Muscle of leg (tissue), 11 donors: Measurements from ENCODE around the gene SIT1. TPM values are rescaled to one million over a fixed set of nuclear protein-coding genes. Genes with fewer than 3 reads are reported as not detected.

ENCODE experiments used
- DNase-seq: peaks from one replicate; pipeline ENCODE4 v3.0.0; 2013
- H3K27ac ChIP-seq: one replicate; pipeline ENCODE4 v1.5.1; 2013; ENCODE audit warnings: mild to moderate bottlenecking, low read length, control low read depth
- H3K27me3 ChIP-seq: one replicate; pipeline ENCODE4 v1.6.1; 2013; ENCODE audit warnings: low read length; ENCODE audit not compliant: control insufficient read depth, insufficient read depth
- H3K36me3 ChIP-seq: one replicate; pipeline ENCODE4 v1.6.1; 2013; ENCODE audit warnings: low read length; ENCODE audit not compliant: control insufficient read depth, insufficient read depth
- H3K4me1 ChIP-seq: one replicate; pipeline ENCODE4 v1.6.1; 2013; ENCODE audit warnings: low read length; ENCODE audit not compliant: control insufficient read depth, insufficient read depth
- H3K4me3 ChIP-seq: one replicate; pipeline ENCODE4 v1.5.1; 2013; ENCODE audit warnings: low read length, control low read depth
- H3K9me3 ChIP-seq: replicated peaks from 2 replicates; pipeline ENCODE4 v1.6.1; 2013; ENCODE audit warnings: low read depth, low read length; ENCODE audit not compliant: control insufficient read depth
- WGBS: methylation state at CpG from one replicate; pipeline ENCODE4 v1.1.5; 2013; ENCODE audit warnings: missing lambda C conversion rate; ENCODE audit not compliant: insufficient coverage; 5-methylcytosine and 5-hydroxymethylcytosine counted together
- polyA plus RNA-seq, 8 donors: library from polyadenylated mRNA; unstranded; fragments of 120-200 nt; gene quantifications; one replicate each; pipeline versions ENCODE4 v1.2.1 to v1.2.3, GENCODE V29; 2013; ENCODE audit warnings: inconsistent platforms in 1 of 8, low replicate concordance in 1 of 8; ENCODE audit not compliant: insufficient read length in 8 of 8, insufficient read depth in 1 of 8
- total RNA-seq: library from RNA; stranded (reverse); fragments of 120-200 nt; gene quantifications from one replicate; pipeline ENCODE4 v1.2.4, GENCODE V29; 2013

Gene SIT1
- total and polyA plus RNA-seq, 9 donors, result 0.09 to 1.7 (median 0.24) TPM; not detected in 3

GRCh38 chr9:35660966-35661415, 10.3 kb upstream of the SIT1 start:
- Histone ChIP-seq H3K36me3 (peaks cover 33% of the 10 kb centered on the region), H3K27me3 (no peaks in the 10 kb centered on the region), H3K4me1 (peaks cover 57% of the 10 kb centered on the region), H3K4me3 (no peak overlapping the region), H3K9me3 (no peaks in the 10 kb centered on the region), H3K27ac (peak overlapping the region; percentile 64)
- DNase-seq, result no peak
- 58% methylated on average over 7 of the region's 9 CpGs for WGBS

GRCh38 chr9:35659340-35659739, 8.6 kb upstream of the SIT1 start:
- Histone ChIP-seq H3K27ac (peak overlapping the region; percentile 100), H3K9me3 (no peaks in the 10 kb centered on the region), H3K27me3 (no peaks in the 10 kb centered on the region), H3K4me1 (peaks cover 50% of the 10 kb centered on the region), H3K36me3 (peaks cover 33% of the 10 kb centered on the region), H3K4me3 (peak overlapping the region; percentile 93)
- DNase-seq, result no peak
- 65% methylated on average over 3 of the region's 3 CpGs for WGBS

GRCh38 chr9:35658968-35659220, 8.2 kb upstream of the SIT1 start:
- Histone ChIP-seq H3K4me1 (peaks cover 48% of the 10 kb centered on the region), H3K4me3 (peak overlapping the region; percentile 93), H3K36me3 (peaks cover 33% of the 10 kb centered on the region), H3K27ac (peak overlapping the region; percentile 100), H3K9me3 (no peaks in the 10 kb centered on the region), H3K27me3 (no peaks in the 10 kb centered on the region)
- 0% methylated on average over 2 of the region's 2 CpGs for WGBS
- DNase-seq, result peak; percentile 67

GRCh38 chr9:35658137-35658967, 7.6 kb upstream of the SIT1 start, which contains the start of gene CCDC107:
TSS of gene CCDC107 (plus strand) at chr9:35658292. CDS start at chr9:35658380, 88 bp downstream.
- H3K27me3 ChIP-seq, result no peaks in the 10 kb centered on the region
- H3K36me3 ChIP-seq, result peaks cover 33% of the 10 kb centered on the region
- H3K4me1 ChIP-seq, result peaks cover 45% of the 10 kb centered on the region
- WGBS, result under 1% methylated on average over 49 of the region's 67 CpGs
- peak within 1 kb of the TSS; percentile 100 for H3K27ac ChIP-seq
- no peaks in the 10 kb centered on the region for H3K9me3 ChIP-seq
- H3K4me3 ChIP-seq, result peak within 1 kb of the TSS; percentile 93
- peak; percentile 94 for DNase-seq

- peaks cover 44% of the 10 kb centered on the region for H3K4me1 ChIP-seq
- under 1% methylated on average over 33 of the region's 42 CpGs for WGBS
These were observed 6.9 kb upstream of the SIT1 start, which contains the start of gene RMRP for GRCh38 chr9:35657546-35658136. TSS of gene RMRP (minus strand) at chr9:35658019.

GRCh38 chr9:35656831-35657545, 6.3 kb upstream of the SIT1 start:
- Histone ChIP-seq H3K27ac (peak overlapping the region; percentile 100), H3K4me1 (peaks cover 39% of the 10 kb centered on the region), H3K36me3 (peaks cover 20% of the 10 kb centered on the region), H3K4me3 (peak overlapping the region; percentile 58), H3K27me3 (no peaks in the 10 kb centered on the region), H3K9me3 (no peaks in the 10 kb centered on the region)
- 33% methylated on average over 18 of the region's 25 CpGs for WGBS
- peak; percentile 71 for DNase-seq

More at GRCh38 chr9:35657546-35658136, 6.9 kb upstream of the SIT1 start, which contains the start of gene RMRP:
- H3K9me3 ChIP-seq, result no peaks in the 10 kb centered on the region
- H3K27me3 ChIP-seq, result no peaks in the 10 kb centered on the region
- peak; percentile 100 for DNase-seq
- peaks cover 27% of the 10 kb centered on the region for H3K36me3 ChIP-seq
- H3K27ac ChIP-seq, result peak within 1 kb of the TSS; percentile 100
- peak within 1 kb of the TSS; percentile 93 for H3K4me3 ChIP-seq

GRCh38 chr9:35656348-35656747, 5.6 kb upstream of the SIT1 start:
- no peak for DNase-seq
- peaks cover 32% of the 10 kb centered on the region for H3K4me1 ChIP-seq
- no peak overlapping the region for H3K27ac ChIP-seq
- no peak overlapping the region for H3K4me3 ChIP-seq
- no peaks in the 10 kb centered on the region for H3K9me3 ChIP-seq
- 70% methylated on average over 11 of the region's 17 CpGs for WGBS
- no peaks in the 10 kb centered on the region for H3K27me3 ChIP-seq
- peaks cover 14% of the 10 kb centered on the region for H3K36me3 ChIP-seq

GRCh38 chr9:35653611-35654010, 2.9 kb upstream of the SIT1 start:
- Histone ChIP-seq H3K4me3 (no peak overlapping the region), H3K9me3 (no peaks in the 10 kb centered on the region), H3K36me3 (no peaks in the 10 kb centered on the region), H3K27ac (no peak overlapping the region), H3K4me1 (peaks cover 26% of the 10 kb centered on the region), H3K27me3 (no peaks in the 10 kb centered on the region)
- WGBS, result no CpG with 5 or more reads among the region's 2 CpGs
- no peak for DNase-seq

GRCh38 chr9:35652829-35653209, 2.1 kb upstream of the SIT1 start:
- DNase-seq, result no peak
- Histone ChIP-seq H3K9me3 (no peaks in the 10 kb centered on the region), H3K4me3 (no peak overlapping the region), H3K27ac (no peak overlapping the region), H3K4me1 (peaks cover 29% of the 10 kb centered on the region), H3K27me3 (no peaks in the 10 kb centered on the region), H3K36me3 (no peaks in the 10 kb centered on the region)
- WGBS, result 79% methylated on average over 2 of the region's 8 CpGs
